Erythroblast (primary cell): ENCODE measurements around the gene NDUFAF4.

Experiments used
- GATA1 ChIP-seq: IDR thresholded peaks from 2 replicates; pipeline ENCODE4 v1.6.1; 2011; ENCODE audit warnings: low read depth, mild to moderate bottlenecking, control low read depth, low read length, moderate library complexity
- POLR2A ChIP-seq: IDR thresholded peaks from 2 replicates; pipeline ENCODE4 v1.6.1; 2011; ENCODE audit warnings: mild to moderate bottlenecking, low read length

- no peak for TF ChIP-seq POLR2A
- no peak for TF ChIP-seq GATA1
These were observed 19.4 kb upstream of the NDUFAF4 start for GRCh38 chr6:96917098-96917497.
